GM12874 (cell line): Measurements from ENCODE around the gene ZMYM4.

Experiments
- CTCF ChIP-seq: IDR thresholded peaks from 2 replicates; pipeline ENCODE4 v1.5.1; 2011; ENCODE audit warnings: low read depth, mild to moderate bottlenecking, control low read depth, low read length, moderate library complexity; ENCODE audit not compliant: insufficient read depth

Gene ZMYM4

GRCh38 chr1:35386959-35387358, 118.5 kb downstream of the ZMYM4 start:
- no peak for TF ChIP-seq CTCF

- no peak for TF ChIP-seq CTCF
Observed at GRCh38 chr1:35390600-35391494, 122.3 kb downstream of the ZMYM4 start.

DNA sequence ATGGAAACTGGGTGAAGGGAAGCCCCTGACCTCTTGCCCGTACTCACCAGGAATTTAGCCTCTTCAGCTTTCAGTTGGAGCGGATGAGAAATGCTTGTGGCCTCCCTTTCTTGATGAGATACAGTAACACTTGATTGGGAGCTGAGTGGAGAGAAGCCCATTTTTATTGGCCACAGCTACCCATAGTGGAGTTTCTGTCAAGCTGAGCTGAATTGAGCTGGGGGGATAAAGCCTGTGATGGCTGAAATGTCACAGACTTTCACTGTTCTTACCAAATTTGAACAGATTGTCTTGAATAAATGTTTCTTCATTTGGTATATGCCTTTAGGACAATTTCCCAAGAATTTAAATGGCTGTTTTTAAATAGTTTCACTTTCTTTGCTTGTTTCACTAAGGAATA, 125.9 kb downstream of the ZMYM4 start:
- TF ChIP-seq CTCF, result no peak

DNA sequence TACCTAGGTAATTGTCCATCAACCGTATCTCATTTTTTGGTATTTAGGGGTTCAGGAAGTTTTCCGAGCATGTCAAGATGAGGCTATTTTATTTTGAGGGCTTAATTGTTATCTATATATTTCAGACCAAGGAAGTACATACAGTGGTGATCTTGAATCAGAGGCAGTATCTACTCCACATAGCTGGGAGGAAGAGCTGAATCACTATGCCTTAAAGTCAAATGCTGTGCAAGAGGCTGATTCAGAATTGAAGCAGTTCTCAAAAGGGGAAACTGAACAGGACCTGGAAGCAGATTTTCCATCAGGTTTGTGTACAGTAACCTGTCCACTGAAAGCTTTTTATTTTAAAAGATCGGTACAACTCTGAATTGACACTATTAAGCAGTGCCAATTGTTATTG, 130.2 kb downstream of the ZMYM4 start:
- no peak for TF ChIP-seq CTCF

- TF ChIP-seq CTCF, result no peak
Observed at GRCh38 chr1:35401049-35401448, 132.5 kb downstream of the ZMYM4 start.

- no peak for TF ChIP-seq CTCF
Observed at GRCh38 chr1:35406103-35406502, 137.6 kb downstream of the ZMYM4 start.

- no peak for TF ChIP-seq CTCF
Observed at GRCh38 chr1:35407743-35408142, 139.2 kb downstream of the ZMYM4 start.

- no peak for TF ChIP-seq CTCF
Observed at GRCh38 chr1:35408925-35409324, 140.4 kb downstream of the ZMYM4 start.
